Lower leg skin (tissue), 3 donors: ENCODE data around the gene BHLHE40.

ENCODE experiments used
- CTCF ChIP-seq, 3 donors: fragments of 450-650 bp; IDR thresholded peaks; one replicate each; pipeline ENCODE4 v1.5.1; 2016; ENCODE audit warnings: antibody characterized with exemption in 3 of 3, mild to moderate bottlenecking in 3 of 3, moderate library complexity in 2 of 3
- POLR2A ChIP-seq, 2 donors: fragments of 450-650 bp; IDR thresholded peaks; one replicate each; pipeline ENCODE4 v1.6.1; 2016 to 2017; ENCODE audit warnings: antibody characterized with exemption in 2 of 2, mild to moderate bottlenecking in 1 of 2, moderate library complexity in 1 of 2

GRCh38 chr3:5023777-5024346 is 44.6 kb downstream of the BHLHE40 start:
- no peak for TF ChIP-seq CTCF (IDR thresholded peaks at IDR 0.05)
- no peak for TF ChIP-seq POLR2A (IDR thresholded peaks at IDR 0.05)
